ENCODE results near the gene DCUN1D3.
A peak's percentile ranks its signal among the peaks of the same experiment; 100 is the strongest.
"Not testable (repeated sequence)": the region's sequence is repeated elsewhere in the genome, so short reads cannot be mapped to it uniquely, and the experiment has no call there.

Gene DCUN1D3

DNA sequence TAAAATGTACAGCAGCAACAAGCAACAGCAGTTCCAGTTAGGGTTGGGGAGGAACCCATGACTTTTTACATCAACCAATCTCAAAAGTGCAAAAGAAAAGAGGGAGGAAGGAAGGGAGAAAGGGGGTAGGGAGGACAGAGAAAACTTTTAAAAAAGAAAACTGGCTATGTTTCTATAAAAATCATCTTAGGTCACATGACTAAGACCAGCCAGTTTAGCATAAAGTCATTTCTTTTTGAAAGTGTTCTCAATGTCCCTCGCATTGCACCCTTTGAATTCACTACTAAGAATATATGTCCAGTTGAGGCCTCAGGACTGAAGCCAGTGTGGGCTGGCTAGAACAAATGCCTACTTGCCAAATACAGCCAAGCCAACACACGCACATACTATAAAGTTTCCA, 28.9 kb downstream of the DCUN1D3 start:
- peaks cover 11% of the 10 kb centered on the region for H3K36me3 ChIP-seq (ENCODE audit: control insufficient read depth, insufficient read depth, low read length, severe bottlenecking)
- H3K9me3 ChIP-seq (ENCODE audit: control insufficient read depth, low read length), result no peaks in the 10 kb centered on the region
- no peak for DNase-seq (ENCODE audit: low read depth)
- peak overlapping the region; percentile 84 for H3K9ac ChIP-seq (ENCODE audit: low read length)
- H3K4me1 ChIP-seq (ENCODE audit: control insufficient read depth, insufficient read depth, low read length), result peaks cover 92% of the 10 kb centered on the region
- H3K27me3 ChIP-seq (replicated peaks; ENCODE audit: control insufficient read depth, insufficient read depth, low read length), result no peaks in the 10 kb centered on the region
- H3K4me3 ChIP-seq (ENCODE audit: low read length), result peak overlapping the region; percentile 1

DNA sequence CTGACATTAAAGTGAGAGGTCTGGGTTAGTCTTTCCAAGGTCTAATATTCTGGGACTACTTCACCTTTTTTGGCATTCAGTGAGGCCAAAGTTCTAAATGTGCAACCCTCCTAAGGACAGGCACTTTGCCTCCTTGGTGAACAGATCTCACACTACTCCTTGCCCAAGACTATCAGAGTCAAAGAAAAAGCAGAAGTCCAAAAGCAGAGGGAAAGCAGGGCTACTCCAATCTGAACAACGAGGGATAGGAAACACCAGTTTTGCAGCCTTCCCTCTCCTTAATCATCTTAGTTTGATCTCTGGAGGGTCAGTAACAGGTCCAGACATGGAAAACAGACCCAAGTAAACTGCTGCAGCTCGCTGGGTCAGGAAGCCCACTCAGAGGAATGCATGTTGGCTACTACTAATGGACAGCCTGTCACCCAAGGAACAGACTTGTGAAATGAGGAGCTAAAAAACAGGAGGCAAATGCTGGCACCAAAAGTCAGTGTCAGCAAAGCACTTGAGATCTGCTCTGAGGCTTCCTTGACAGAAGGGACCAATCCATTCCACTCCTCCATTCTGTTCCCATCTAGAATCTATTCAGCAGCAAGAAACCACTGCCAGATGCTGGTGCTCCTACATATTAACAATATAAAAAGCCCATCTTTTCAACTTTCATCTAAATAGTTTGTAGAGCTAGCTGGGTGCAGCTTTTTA, 29.9 kb downstream of the DCUN1D3 start:
- no peak for DNase-seq (ENCODE audit: low read depth)

DNA sequence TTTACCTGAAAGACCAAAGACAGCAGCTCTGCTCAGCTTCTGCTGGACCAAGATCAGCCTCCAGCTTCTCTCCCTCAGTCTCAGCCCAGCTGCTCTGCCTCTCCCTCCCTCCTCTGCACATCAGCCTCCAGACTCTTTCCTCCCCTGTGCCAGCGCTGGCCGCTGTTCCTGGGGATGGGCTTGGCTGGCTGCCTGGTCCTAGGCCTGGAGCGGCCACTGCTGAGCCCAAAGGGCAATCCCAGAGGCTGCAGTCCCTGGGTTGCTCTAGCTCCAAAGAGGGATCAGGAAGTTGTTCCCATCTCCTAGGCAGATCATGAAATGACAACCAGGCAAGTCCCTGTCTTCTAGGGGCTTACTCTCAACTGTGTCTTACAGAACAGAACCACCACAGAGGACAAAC, 31.3 kb downstream of the DCUN1D3 start:
- Histone ChIP-seq H3K9ac (ENCODE audit: low read length) (peak overlapping the region; percentile 84), H3K27me3 (replicated peaks; ENCODE audit: control insufficient read depth, insufficient read depth, low read length) (no peaks in the 10 kb centered on the region), H3K4me1 (ENCODE audit: control insufficient read depth, insufficient read depth, low read length) (peaks cover 93% of the 10 kb centered on the region), H3K4me3 (ENCODE audit: low read length) (peak overlapping the region; percentile 64), H3K36me3 (ENCODE audit: control insufficient read depth, insufficient read depth, low read length, severe bottlenecking) (peaks cover 8% of the 10 kb centered on the region), H3K9me3 (ENCODE audit: control insufficient read depth, low read length) (no peaks in the 10 kb centered on the region)
- no peak for DNase-seq (ENCODE audit: low read depth)

More for the DNA sequence above, 29.9 kb downstream of the DCUN1D3 start:
- Histone ChIP-seq H3K9ac (ENCODE audit: low read length) (peak overlapping the region; percentile 84), H3K27me3 (replicated peaks; ENCODE audit: control insufficient read depth, insufficient read depth, low read length) (no peaks in the 10 kb centered on the region), H3K9me3 (ENCODE audit: control insufficient read depth, low read length) (no peaks in the 10 kb centered on the region), H3K4me3 (ENCODE audit: low read length) (peak overlapping the region; percentile 1), H3K4me1 (ENCODE audit: control insufficient read depth, insufficient read depth, low read length) (peaks cover 99% of the 10 kb centered on the region), H3K36me3 (ENCODE audit: control insufficient read depth, insufficient read depth, low read length, severe bottlenecking) (peaks cover 10% of the 10 kb centered on the region)

DNA sequence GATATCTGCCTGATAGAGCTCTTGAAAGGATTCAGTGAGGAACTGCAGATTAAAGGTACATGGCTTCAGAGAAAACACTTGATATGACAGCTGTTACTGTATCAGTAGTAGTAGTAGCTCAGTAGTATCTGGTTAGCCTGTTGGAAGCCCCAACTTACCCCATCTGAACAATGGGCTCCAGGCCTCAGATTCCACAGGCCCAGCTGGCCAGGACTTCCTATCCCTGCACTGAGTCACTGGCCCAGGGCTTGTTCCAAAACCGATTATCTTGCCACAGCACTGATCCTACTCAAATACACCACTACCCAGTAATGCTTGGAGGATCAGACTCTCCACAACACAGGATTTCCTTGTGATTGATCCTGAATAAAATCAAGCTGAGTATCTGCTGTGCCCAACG, 32.6 kb downstream of the DCUN1D3 start:
- Histone ChIP-seq H3K4me3 (ENCODE audit: low read length) (peak overlapping the region; percentile 64), H3K27me3 (replicated peaks; ENCODE audit: control insufficient read depth, insufficient read depth, low read length) (no peaks in the 10 kb centered on the region), H3K9ac (ENCODE audit: low read length) (peak overlapping the region; percentile 84), H3K9me3 (ENCODE audit: control insufficient read depth, low read length) (no peaks in the 10 kb centered on the region), H3K36me3 (ENCODE audit: control insufficient read depth, insufficient read depth, low read length, severe bottlenecking) (peaks cover 12% of the 10 kb centered on the region), H3K4me1 (ENCODE audit: control insufficient read depth, insufficient read depth, low read length) (peaks cover 89% of the 10 kb centered on the region)
- no peak for DNase-seq (ENCODE audit: low read depth)

DNA sequence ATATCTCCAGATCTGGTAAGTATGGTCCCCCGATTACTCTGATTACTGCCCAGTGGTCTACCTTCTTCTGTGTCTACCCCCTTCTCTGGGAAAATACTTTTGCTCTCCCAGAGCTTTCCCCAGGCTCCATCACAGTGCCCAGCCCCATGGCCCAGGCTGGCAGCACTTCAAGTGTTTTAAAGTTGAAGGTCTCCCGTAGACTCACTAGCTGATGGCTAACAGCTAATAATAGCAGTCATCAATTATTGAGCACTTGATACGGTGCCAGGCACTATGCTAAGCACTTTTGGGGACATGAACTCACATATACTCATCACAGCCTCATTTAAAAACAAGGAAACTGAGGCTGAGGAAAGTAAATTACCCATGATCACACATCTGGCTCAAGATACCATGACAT, 33.4 kb downstream of the DCUN1D3 start:
- peak overlapping the region; percentile 64 for H3K4me3 ChIP-seq (ENCODE audit: low read length)

DNA sequence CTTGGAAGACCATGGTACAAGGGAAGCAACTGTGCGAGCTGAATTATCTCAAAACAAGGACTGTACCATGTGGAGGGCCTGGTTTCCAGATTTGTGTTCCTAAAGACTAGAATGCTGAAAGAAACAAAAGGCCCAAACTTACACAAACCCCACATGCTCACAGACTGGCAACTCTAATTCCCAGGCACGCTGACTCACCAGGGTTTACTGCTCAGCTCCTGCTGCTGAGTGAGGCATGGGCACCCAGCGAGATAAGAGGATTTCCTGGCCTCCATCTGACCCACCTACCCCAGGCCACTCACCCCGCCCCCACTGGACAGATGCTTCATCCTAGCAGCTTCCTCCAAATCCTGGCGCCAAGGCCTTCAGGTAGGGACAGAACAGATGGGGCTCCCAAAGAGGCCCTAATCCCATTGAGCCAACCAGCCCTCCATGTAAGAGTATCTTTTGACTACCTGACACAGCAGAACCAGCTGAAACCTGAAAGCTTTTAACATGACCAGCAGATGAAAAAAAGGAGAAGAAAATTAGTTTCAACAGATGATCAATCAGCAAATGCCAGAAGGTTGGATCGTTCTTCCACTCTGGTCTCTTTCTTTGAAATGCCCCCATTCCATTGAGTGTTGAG, 33.9 kb downstream of the DCUN1D3 start:
- peak overlapping the region; percentile 64 for H3K4me3 ChIP-seq (ENCODE audit: low read length)
- no peaks in the 10 kb centered on the region for H3K27me3 ChIP-seq (replicated peaks; ENCODE audit: control insufficient read depth, insufficient read depth, low read length)
- H3K9me3 ChIP-seq (ENCODE audit: control insufficient read depth, low read length), result no peaks in the 10 kb centered on the region
- H3K36me3 ChIP-seq (ENCODE audit: control insufficient read depth, insufficient read depth, low read length, severe bottlenecking), result peaks cover 17% of the 10 kb centered on the region
- peak overlapping the region; percentile 84 for H3K9ac ChIP-seq (ENCODE audit: low read length)
- DNase-seq (ENCODE audit: low read depth), result peak; percentile 85
- peaks cover 76% of the 10 kb centered on the region for H3K4me1 ChIP-seq (ENCODE audit: control insufficient read depth, insufficient read depth, low read length)

More for the DNA sequence above, 33.4 kb downstream of the DCUN1D3 start:
- no peaks in the 10 kb centered on the region for H3K27me3 ChIP-seq (replicated peaks; ENCODE audit: control insufficient read depth, insufficient read depth, low read length)
- peaks cover 81% of the 10 kb centered on the region for H3K4me1 ChIP-seq (ENCODE audit: control insufficient read depth, insufficient read depth, low read length)
- peaks cover 16% of the 10 kb centered on the region for H3K36me3 ChIP-seq (ENCODE audit: control insufficient read depth, insufficient read depth, low read length, severe bottlenecking)
- no peak for DNase-seq (ENCODE audit: low read depth)
- H3K9ac ChIP-seq (ENCODE audit: low read length), result peak overlapping the region; percentile 84
- no peaks in the 10 kb centered on the region for H3K9me3 ChIP-seq (ENCODE audit: control insufficient read depth, low read length)

DNA sequence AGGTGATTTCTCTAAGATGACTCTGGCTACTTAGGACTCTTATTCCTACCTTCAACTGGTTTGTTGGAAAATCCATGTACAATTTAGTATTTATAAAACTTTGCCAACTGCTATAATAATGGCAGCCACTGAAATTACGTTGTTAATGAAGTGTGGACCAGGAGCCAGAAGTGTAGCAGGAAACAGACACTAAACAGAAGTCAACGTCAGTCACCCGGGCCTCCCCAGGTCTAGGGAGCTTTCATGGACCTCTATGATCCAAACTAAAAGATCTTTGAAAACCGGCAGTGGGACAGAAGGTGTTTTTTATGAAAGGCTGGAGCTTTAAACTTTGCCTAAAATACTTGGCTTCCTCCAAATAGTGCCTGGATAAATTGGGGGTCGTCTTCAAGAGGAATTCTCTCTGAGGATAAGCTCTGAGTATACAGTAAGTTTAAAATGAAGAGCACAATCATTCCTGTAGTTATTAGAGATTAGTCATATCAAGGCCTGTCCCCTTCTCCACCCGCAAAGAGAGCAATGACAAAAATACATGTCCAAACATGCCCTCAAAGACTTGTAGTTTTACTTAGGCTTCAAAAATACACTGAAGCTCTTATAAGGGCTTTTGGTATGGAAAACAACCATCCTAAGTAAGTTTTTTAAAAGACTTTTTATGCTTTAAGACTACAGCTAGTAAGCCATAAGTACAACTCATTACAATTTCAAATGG, 34.6 kb downstream of the DCUN1D3 start:
- Histone ChIP-seq H3K9me3 (ENCODE audit: control insufficient read depth, low read length) (no peaks in the 10 kb centered on the region), H3K9ac (ENCODE audit: low read length) (peak overlapping the region; percentile 84), H3K36me3 (ENCODE audit: control insufficient read depth, insufficient read depth, low read length, severe bottlenecking) (peaks cover 24% of the 10 kb centered on the region), H3K4me3 (ENCODE audit: low read length) (peak overlapping the region; percentile 64), H3K4me1 (ENCODE audit: control insufficient read depth, insufficient read depth, low read length) (peaks cover 69% of the 10 kb centered on the region), H3K27me3 (replicated peaks; ENCODE audit: control insufficient read depth, insufficient read depth, low read length) (no peaks in the 10 kb centered on the region)
- DNase-seq (ENCODE audit: low read depth), result peak; percentile 47

DNA sequence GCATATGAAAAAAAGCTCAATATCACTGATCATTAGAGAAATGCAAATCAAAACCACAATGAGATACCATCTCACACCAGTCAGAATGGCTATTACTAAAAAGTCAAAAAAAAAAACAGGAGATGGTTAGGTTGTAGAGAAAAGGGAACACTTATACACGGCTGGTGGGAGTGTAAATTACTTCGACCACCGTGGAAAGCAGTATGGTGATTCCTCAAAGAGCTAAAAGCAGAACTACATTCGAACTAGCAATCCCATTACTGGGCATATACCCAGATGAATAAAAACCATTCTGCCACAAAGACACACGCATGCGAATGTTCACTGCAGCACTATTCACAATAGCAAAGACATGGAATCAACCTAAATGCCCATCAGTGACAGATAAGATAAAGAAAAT, 35.8 kb downstream of the DCUN1D3 start:
- peak overlapping the region; percentile 12 for H3K4me3 ChIP-seq (ENCODE audit: low read length)
- H3K9me3 ChIP-seq (ENCODE audit: control insufficient read depth, low read length); DNase-seq (ENCODE audit: low read depth); H3K27me3 ChIP-seq (replicated peaks; ENCODE audit: control insufficient read depth, insufficient read depth, low read length): not testable (repeated sequence)
- H3K9ac ChIP-seq (ENCODE audit: low read length), result peak overlapping the region; percentile 26
- H3K4me1 ChIP-seq (ENCODE audit: control insufficient read depth, insufficient read depth, low read length), result peaks cover 69% of the 10 kb centered on the region
- H3K36me3 ChIP-seq (ENCODE audit: control insufficient read depth, insufficient read depth, low read length, severe bottlenecking), result peaks cover 36% of the 10 kb centered on the region

DNA sequence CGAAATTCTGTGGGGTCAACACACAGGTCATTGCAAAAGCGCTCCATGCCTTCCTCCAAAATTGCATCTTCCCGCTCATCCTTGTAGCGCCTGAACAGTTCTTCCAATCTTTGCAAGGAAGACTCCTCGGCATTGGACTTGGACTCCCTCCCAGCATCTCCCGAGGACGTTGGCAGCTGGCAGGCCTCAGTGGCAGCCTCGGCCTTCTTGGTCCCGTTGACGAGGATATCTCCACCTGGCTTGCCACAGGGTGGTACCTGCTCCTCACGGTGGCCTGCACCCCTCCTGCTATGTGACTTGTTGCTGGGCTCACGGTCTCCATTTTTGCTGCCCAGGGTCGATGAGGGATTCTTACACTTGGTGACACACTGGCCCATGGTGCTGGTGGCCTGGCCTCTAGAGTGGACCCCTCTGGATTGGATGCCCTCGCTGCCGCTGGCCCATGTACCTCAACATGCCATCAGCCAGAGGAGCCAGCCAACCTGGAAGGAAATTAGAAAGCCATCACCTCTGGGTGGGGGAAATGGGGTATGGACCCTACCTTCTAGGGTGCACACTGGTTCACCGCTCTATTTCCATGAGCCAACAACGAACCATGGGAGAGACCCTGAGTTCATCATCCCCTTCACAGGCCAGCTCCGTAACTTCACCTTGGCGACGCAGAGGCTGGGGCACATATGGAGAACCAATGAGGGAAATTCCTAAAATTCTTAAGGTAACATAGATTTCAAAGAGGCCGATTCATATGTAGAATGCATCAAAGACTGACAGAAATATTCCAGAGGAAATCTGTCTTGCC, 37.8 kb downstream of the DCUN1D3 start:
- Histone ChIP-seq H3K9ac (ENCODE audit: low read length) (no peak overlapping the region), H3K36me3 (ENCODE audit: control insufficient read depth, insufficient read depth, low read length, severe bottlenecking) (peaks cover 47% of the 10 kb centered on the region)
- DNase-seq (ENCODE audit: low read depth), result no peak

DNA sequence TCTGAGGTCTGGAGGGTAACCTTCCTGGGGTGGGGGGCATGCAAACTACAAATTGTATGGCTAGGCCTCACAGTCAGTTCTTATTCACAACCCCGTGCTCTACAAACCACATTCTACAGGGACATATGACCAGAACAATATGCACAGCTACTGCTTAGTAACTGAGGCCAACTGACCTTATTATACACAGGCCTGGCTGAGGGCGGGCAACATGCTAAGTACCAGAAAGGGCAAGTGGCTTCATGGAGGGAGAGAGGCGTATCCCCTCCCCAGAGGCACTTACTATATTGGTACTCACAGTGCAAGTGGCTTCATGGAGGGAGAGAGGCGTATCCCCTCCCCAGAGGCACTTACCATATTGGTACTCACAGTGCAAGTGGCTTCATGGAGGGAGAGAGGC, 39.2 kb downstream of the DCUN1D3 start:
- H3K4me3 ChIP-seq (ENCODE audit: low read length); DNase-seq (ENCODE audit: low read depth); H3K27me3 ChIP-seq (replicated peaks; ENCODE audit: control insufficient read depth, insufficient read depth, low read length); H3K9me3 ChIP-seq (ENCODE audit: control insufficient read depth, low read length): not testable (repeated sequence)
- Histone ChIP-seq H3K9ac (ENCODE audit: low read length) (peak overlapping the region; percentile 8), H3K4me1 (ENCODE audit: control insufficient read depth, insufficient read depth, low read length) (peaks cover 59% of the 10 kb centered on the region), H3K36me3 (ENCODE audit: control insufficient read depth, insufficient read depth, low read length, severe bottlenecking) (peaks cover 60% of the 10 kb centered on the region)

More for the DNA sequence above, 37.8 kb downstream of the DCUN1D3 start:
- H3K4me3 ChIP-seq (ENCODE audit: low read length), result no peak overlapping the region
- no peaks in the 10 kb centered on the region for H3K27me3 ChIP-seq (replicated peaks; ENCODE audit: control insufficient read depth, insufficient read depth, low read length)
- peaks cover 59% of the 10 kb centered on the region for H3K4me1 ChIP-seq (ENCODE audit: control insufficient read depth, insufficient read depth, low read length)
- no peaks in the 10 kb centered on the region for H3K9me3 ChIP-seq (ENCODE audit: control insufficient read depth, low read length)

DNA sequence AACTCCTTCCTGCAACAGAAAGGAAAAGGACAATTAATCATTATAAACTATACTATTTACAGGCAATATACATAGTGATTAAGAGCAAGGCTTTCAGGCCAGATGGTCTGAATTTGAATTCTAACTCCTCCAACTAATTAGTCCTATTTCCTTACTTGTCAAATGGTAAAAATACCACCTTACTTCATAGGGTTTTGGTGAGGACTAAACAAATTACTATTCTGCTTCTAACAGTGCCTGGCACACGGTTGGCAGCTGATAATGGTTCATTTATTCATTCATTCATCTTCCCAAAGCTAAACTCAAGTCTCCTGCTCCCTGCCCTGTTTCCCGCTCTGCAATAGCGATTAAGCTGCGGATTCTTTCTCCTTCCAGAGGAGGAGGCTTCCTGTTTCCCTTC, 39.8 kb downstream of the DCUN1D3 start:
- Histone ChIP-seq H3K27me3 (replicated peaks; ENCODE audit: control insufficient read depth, insufficient read depth, low read length) (no peaks in the 10 kb centered on the region), H3K9ac (ENCODE audit: low read length) (peak overlapping the region; percentile 18), H3K9me3 (ENCODE audit: control insufficient read depth, low read length) (no peaks in the 10 kb centered on the region), H3K4me1 (ENCODE audit: control insufficient read depth, insufficient read depth, low read length) (peaks cover 59% of the 10 kb centered on the region), H3K36me3 (ENCODE audit: control insufficient read depth, insufficient read depth, low read length, severe bottlenecking) (peaks cover 67% of the 10 kb centered on the region), H3K4me3 (ENCODE audit: low read length) (no peak overlapping the region)
- DNase-seq (ENCODE audit: low read depth), result no peak
